ENCODE results near the gene TTC6.
"Not testable (repeated sequence)": the region's sequence is repeated elsewhere in the genome, so short reads cannot be mapped to it uniquely, and the experiment has no call there.

GRCh38 chr14:37555596-37555995, 39.8 kb upstream of the TTC6 start:
- not testable (repeated sequence) for TF ChIP-seq CTCF (IDR thresholded peaks at IDR 0.05; ENCODE audit: insufficient read depth, low read depth, low read length); EZH2 (IDR thresholded peaks at IDR 0.05; ENCODE audit: insufficient read depth, low read length)

All from astrocyte (in vitro differentiated cells and primary cell).